Chondrocyte (in vitro differentiated cells): ENCODE data around the gene ACBD5. TPM values are rescaled to one million over a fixed set of nuclear protein-coding genes. Genes with fewer than 3 reads are reported as not detected.
"Not testable (repeated sequence)": the region's sequence is repeated elsewhere in the genome, so short reads cannot be mapped to it uniquely, and the experiment has no call there.

ENCODE experiments used
- DNase-seq: peaks from one replicate; pipeline ENCODE4 v3.0.0; 2021; ENCODE audit warnings: mixed read lengths, low spot score
- H3K27ac Mint-ChIP-seq: one replicate; pipeline ENCODE4 v1.8.0; 2021; ENCODE audit warnings: mild to moderate bottlenecking, moderate library complexity, mixed read lengths; ENCODE audit not compliant: unreplicated experiment
- H3K27me3 Mint-ChIP-seq: 2 replicates; pipeline ENCODE4 v1.8.0; 2021; ENCODE audit warnings: low read depth, mixed read lengths
- H3K36me3 Mint-ChIP-seq: 2 replicates; pipeline ENCODE4 v1.8.0; 2021; ENCODE audit warnings: low read depth, mixed read lengths
- H3K4me1 Mint-ChIP-seq: 2 replicates; pipeline ENCODE4 v1.8.0; 2021; ENCODE audit warnings: low read depth, mild to moderate bottlenecking, mixed read lengths
- H3K4me3 Mint-ChIP-seq: one replicate; pipeline ENCODE4 v1.8.0; 2021; ENCODE audit warnings: mild to moderate bottlenecking, moderate library complexity, mixed read lengths; ENCODE audit not compliant: unreplicated experiment
- H3K9me3 Mint-ChIP-seq: 2 replicates; pipeline ENCODE4 v1.8.0; 2021; ENCODE audit warnings: low read depth, mixed read lengths
- CTCF ChIP-seq: fragments of 200-600 bp; sonication (generic); IDR thresholded peaks from 2 replicates; pipeline ENCODE4 v1.5.0; 2021; ENCODE audit warnings: antibody characterized with exemption, mild to moderate bottlenecking, moderate library complexity
- long read RNA-seq: library from polyadenylated mRNA; stranded (forward); transcript quantifications from one replicate; pipeline ENCODE4 v2.0.0, GENCODE V29; 2021
- total RNA-seq: library from RNA; stranded (reverse); gene quantifications from 3 replicates; pipeline ENCODE4 v1.2.1, GENCODE V29; 2021

ACBD5 gene
- total RNA-seq = 20.6 to 24.7 TPM (median 24.6 TPM) in 3 replicates
- long read RNA-seq, full-length matches to known transcripts = 30 of 53 reads
- long read RNA-seq, partial matches to known transcripts = 4 of 53 reads
- long read RNA-seq, other reads (novel, unspliced or antisense) = 19 of 53 reads

GRCh38 chr10:27240212-27241009 is at the start of gene ACBD5:
ACBD5 (minus strand) TSS chr10:27240797; CDS start chr10:27240688, 109 bp downstream.
- H3K27me3 Mint-ChIP-seq = no peaks in the 10 kb centered on the region
- H3K9me3 Mint-ChIP-seq = no peaks in the 10 kb centered on the region
- peaks cover 33% of the 10 kb centered on the region for H3K4me1 Mint-ChIP-seq
- peak; percentile 95 for DNase-seq
- no peaks in the 10 kb centered on the region for H3K36me3 Mint-ChIP-seq
- peak within 1 kb of the TSS; percentile 97 for H3K4me3 Mint-ChIP-seq
- peak; percentile 12 for TF ChIP-seq CTCF
- peak within 1 kb of the TSS; percentile 96 for H3K27ac Mint-ChIP-seq

- DNase-seq = no peak
- peak; percentile 49 for TF ChIP-seq CTCF
- Mint-ChIP-seq H3K27ac (no peak overlapping the region), H3K27me3 (peaks cover 8% of the 10 kb centered on the region), H3K4me1 (no peaks in the 10 kb centered on the region), H3K36me3 (no peaks in the 10 kb centered on the region), H3K9me3 (no peaks in the 10 kb centered on the region), H3K4me3 (no peak overlapping the region)
Observed at GRCh38 chr10:27285093-27285492, 44.5 kb upstream of the ACBD5 start.

GRCh38 chr10:27276581-27276980 is 36.0 kb upstream of the ACBD5 start:
- peaks cover 2% of the 10 kb centered on the region for H3K36me3 Mint-ChIP-seq

GRCh38 chr10:27266025-27266424 is 25.4 kb upstream of the ACBD5 start:
- not testable (repeated sequence) for H3K27ac Mint-ChIP-seq, H3K36me3 Mint-ChIP-seq, H3K4me1 Mint-ChIP-seq, H3K4me3 Mint-ChIP-seq, H3K9me3 Mint-ChIP-seq, DNase-seq
- peaks cover 36% of the 10 kb centered on the region for H3K27me3 Mint-ChIP-seq

More at GRCh38 chr10:27276581-27276980, 36.0 kb upstream of the ACBD5 start:
- DNase-seq = no peak
- peaks cover 9% of the 10 kb centered on the region for H3K9me3 Mint-ChIP-seq
- H3K27me3 Mint-ChIP-seq = peaks cover 44% of the 10 kb centered on the region
- H3K4me1 Mint-ChIP-seq = no peaks in the 10 kb centered on the region
- TF ChIP-seq CTCF = no peak
- H3K27ac Mint-ChIP-seq = no peak overlapping the region
- no peak overlapping the region for H3K4me3 Mint-ChIP-seq

GRCh38 chr10:27262788-27263187 is 22.2 kb upstream of the ACBD5 start:
- not testable (repeated sequence) for H3K4me3 Mint-ChIP-seq, H3K27ac Mint-ChIP-seq, DNase-seq, H3K36me3 Mint-ChIP-seq, H3K9me3 Mint-ChIP-seq
- Mint-ChIP-seq H3K27me3 (peaks cover 58% of the 10 kb centered on the region), H3K4me1 (peaks cover 11% of the 10 kb centered on the region)

GRCh38 chr10:27258838-27259812 is 18.5 kb upstream of the ACBD5 start:
- TF ChIP-seq CTCF = no peak
- Mint-ChIP-seq H3K27me3 (peaks cover 53% of the 10 kb centered on the region), H3K36me3 (peaks cover 6% of the 10 kb centered on the region), H3K27ac (no peak overlapping the region), H3K4me1 (peaks cover 11% of the 10 kb centered on the region), H3K9me3 (no peaks in the 10 kb centered on the region), H3K4me3 (peak overlapping the region; percentile 81)
- DNase-seq = no peak
